Tongue (tissue), 2 donors: ENCODE measurements around the gene IRF6. TPM values are rescaled to one million over a fixed set of nuclear protein-coding genes. Genes with fewer than 3 reads are reported as not detected.

Experiments
- DNase-seq: peaks from one replicate; pipeline ENCODE4 v3.0.0-alpha.2; 2015
- total RNA-seq: library from RNA; depleted of rRNA; stranded (reverse); fragments of >200 nt; gene quantifications from one replicate; pipeline ENCODE4 v1.2.3, GENCODE V29; 2014

IRF6 gene
- 19.4 TPM for total RNA-seq

DNA sequence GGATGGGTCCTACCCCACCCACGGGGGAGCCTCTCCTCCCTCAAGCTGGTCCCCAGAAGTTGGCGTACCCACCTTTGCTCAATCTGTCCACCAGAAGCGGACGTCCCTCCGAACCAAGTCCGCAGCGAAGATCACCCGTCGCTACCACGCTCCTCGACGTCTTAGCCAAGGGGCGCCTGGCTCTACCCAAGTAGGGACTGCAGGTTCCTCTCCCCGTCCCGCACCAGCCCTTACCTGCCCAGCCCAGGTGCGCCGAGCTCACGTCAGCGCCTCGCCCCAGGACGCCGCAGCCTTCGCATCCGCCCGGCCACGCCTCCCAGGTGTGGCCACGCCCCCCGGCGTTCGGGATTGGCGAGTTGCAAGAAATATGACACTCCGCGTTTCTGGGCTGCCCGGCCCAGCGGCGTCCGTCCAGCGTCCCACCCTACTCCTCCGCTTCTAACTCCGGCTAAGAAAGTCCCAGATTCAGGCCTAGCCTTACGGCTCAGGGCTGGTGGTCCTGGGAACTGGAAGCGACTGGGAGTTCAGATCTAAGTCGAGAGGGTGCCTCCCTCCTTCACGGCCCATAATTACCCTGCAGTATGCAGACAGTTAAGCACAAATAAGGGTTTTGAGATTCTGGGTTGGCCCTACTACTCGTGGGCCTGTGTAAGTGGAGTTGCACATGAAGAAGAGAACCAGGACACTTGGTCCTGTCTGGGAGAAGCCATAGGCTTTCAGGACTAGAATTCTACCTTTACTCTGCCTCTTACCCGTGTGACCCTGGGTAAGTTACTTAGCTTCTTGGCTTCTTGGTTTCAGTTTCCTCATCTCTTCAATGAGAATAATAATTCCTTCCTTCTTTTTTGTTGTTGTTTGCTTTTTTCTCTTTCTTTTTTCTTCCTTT is at the start of gene IRF6:
Gene IRF6, minus strand, starts transcription at position 268 of the 886 bp plus-strand sequence. CDS start 4,729 bp downstream, outside the sequence.
- DNase-seq: peak; percentile 88

DNA sequence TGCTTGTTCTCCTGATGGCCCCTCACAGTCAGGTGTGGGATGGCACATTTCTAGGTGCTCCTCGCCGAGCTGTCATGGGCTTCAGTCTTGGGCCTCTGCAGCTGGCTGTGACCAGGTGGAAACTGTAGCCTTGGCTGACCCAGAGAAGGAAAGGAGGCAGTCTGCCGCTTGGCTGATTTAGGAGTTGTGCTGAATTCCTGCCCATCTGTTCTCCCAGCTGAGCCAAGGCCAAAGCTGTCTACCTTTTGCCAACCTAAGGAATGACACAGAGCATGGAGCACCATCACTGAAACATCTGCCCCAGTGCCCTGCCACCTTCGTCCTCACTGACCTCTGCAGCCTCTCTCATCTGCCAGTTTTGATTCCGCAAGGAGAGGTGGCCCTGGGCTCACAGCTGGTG is 49.7 kb upstream of the IRF6 start:
- DNase-seq: no peak

DNA sequence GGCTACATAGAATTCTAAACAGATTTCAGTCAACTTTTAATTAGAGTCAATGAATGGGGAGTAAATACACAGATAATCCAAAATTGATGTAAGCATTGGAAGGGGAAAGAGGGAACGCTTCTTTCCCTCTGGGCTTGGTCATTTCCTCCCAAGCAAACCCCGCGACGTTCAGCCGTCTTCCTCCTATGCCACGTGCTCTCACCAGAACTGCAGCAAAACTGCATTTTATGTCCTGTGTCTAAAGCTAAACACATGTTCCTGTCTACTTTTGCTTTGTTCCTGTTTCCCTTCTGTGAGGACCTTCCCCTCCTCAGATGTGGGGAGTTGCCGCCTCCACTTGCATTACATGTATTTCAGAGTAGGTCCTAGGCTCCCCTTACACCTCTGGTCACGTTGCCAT is 49.1 kb upstream of the IRF6 start:
- DNase-seq: no peak

DNA sequence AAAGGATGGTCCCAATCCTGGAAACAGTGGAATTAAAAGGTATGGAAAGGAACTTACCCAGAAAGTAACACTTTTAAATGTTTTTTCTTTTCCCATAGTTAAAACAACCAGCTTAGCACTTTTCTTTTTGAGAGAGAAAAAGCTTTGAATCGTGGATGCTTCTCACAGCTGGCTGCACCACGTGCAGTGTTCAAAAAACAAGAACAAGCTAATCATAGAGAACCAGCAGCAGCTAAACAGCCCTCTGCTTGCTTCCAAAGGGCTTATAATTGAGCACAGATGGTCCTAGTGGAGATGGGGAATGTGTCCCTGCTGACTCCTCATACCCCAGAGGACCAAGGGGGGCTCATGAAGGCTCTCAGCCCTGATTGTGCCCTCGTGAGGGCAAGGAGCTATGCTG is 48.3 kb upstream of the IRF6 start:
- DNase-seq: no peak

DNA sequence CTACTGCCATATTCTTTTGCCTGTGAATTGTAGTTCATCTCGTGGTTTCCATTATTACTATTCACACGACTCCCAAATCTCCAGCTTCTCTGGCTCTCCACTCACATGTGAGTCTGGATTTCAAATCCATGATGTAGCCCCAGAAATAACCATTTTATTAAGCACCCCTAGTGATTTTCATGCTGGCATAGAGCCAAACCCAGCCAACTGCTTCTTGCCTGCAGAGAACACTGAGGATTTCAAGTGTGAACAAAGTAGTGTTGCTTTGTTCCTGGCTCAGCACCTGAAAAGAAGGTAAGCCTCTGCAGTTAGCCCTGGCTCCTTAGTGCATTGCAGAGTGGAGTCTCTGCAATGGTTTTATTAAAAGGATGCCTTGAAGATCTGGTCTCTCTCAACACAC is 47.7 kb upstream of the IRF6 start:
- DNase-seq: no peak

DNA sequence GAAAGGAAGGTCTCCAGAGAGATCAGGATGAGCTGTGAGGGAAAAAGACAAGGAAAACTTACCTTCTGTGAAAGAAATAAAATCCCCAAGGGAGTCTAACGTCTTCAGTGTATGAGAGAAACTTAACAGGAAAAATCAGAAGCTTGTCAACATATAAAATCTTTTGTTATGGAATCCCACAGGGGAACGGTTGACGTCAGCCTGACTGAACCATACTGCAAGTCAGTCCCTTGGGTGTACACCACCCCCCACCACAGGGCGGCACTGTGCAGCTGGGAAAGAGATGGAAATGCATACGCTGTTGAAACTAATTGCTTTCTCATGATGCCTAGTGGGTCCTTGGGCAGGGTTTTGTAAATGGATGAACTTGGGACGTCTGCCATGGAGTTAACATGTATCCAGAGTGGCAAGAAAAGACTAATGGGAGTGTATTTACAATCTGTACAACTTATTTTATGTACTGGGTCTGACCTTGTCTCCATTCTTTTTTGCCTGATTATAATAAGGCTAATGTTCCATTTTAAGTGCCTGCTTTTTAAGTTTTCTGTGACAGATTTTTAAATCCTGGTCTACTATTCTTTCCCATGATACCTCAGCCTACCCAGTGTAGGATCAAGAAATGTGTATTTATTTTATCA is 44.5 kb upstream of the IRF6 start:
- peak; percentile 20 for DNase-seq

DNA sequence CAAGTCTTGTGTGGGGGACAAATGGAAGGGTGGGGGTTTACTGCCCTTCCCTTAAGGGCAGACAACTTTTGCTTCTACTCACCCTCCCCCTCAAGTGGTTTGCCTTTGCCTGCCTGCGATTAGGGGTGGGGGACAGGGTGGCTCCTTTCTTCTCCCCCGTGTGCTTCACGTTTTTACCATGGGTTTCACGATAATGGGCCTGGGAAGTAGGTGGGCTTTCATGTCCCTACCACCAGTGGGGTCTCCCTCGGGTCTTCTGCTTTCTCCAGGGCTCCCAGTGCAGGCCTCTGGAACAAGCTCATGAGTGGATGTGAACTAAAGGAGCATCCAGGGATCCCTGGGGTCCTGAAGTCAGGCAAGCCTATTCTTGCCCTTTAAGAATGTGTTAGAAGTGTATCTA is 43.4 kb upstream of the IRF6 start:
- DNase-seq: no peak

DNA sequence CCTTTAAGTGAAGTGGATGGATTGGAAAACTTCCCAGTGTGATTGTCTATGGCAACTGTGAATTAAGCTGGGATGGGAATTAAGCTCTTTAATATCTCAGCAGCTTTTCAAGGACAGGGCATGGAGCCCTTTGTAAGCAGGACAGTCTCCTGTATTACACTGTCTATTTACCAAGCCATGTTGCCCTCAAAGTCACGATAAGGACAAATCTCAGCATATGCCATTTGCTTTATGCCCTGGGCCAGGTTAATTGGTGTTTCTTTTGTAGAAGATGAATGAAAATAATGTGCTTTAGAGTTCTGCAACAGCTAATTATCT is 39.4 kb upstream of the IRF6 start:
- no peak for DNase-seq

DNA sequence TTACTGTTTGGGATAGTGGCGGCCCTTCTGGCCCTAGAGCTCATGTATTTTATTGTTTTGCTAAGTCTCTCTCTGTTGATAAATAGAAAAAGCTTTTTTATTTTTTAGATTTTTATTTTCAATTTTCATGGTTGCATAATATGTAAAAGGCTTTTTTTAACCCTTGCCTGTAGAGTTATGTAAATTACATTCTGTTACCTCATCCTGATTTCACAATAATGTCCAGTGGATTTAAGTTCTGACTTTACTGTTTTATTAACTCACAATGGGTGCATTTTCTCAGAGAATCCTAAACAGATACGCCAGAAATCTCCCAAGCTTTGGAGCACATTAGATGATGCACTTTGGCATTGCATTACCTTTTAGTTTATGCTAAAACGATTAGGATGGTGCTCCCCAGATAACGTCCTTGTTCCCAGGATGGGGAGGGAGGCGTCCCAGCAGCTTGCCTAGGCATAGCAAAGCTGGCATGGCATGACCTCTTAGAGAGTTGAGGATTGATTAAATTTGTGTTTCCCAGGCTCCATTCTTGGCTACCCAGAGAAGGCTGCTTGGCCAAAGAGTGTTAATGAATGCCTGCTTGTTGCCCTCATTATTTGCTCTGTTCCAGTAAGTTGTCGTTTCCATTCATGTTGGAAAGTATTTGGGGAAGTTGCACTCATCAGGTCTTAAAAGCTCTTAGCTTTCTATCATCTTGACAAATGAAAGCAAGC is 38.9 kb upstream of the IRF6 start:
- no peak for DNase-seq

DNA sequence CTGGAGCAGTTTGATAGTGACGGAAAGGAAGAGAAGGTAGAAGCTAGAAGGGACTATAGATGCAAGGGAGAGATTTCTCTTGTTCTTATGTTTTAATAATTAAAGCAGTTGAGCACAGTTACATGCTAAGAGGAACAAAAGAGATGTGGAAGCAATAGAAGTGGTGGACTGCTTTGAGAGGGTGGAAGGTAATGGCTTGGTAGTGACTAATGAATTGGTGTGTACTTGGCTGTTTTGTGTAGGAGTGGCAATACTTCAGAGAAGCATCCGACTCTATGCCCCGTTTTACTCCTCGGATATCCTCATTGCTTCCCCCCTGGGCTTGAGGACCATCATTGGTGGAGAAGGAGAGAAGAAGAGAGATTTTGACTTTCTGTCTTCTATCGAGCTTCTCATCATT is 34.7 kb upstream of the IRF6 start:
- DNase-seq: no peak

DNA sequence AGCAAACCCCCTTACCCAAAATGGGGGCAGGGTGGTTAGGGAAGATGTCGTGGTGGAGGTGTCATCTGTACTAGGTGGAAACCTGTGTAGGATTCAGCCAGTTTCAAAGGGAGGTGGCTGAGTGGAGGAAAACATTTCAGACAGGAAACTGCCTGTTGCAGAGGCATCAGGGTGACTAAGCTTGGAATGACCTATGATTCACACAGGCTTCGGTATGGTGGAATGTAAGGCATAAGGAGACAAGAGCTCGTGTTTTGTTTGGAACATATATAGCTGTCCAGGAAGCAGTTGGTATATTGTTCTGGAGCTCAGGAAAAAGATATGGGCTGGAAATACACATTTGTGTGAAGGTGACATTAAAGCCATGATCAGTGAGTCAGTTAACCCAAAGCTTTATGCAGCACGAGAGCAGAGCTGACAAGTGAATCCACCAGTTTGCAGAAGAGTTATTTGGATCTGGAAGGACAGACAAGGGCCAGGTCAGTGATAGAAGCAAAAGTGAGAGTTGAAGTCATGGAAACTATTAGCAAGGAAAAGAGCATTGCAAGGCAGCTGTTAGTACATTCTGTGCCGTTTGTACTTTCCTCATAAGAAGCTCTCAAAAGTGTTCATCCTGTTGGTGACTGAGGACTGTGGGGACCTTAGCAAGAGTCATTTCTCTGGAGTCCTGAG is 34.1 kb upstream of the IRF6 start:
- DNase-seq: no peak

DNA sequence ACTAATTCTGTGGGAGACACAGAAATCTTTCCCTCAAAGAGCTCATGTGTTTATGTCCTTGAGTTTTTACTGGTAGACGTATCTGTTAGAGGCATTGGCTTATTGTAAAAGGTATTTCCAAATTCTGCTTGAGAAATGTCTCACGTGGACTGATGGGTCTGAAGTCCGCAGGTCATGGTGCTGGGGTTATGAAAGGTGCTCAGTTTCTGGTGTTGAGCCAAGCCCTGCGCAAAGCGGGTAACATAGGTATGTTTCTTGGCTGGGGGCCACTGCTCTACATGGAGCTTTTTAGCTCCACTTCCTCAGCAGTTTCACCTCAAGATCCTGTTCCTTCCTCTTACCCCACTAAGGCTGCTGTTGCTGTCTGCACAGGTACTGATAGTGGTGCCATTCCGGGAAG is 32.6 kb upstream of the IRF6 start:
- DNase-seq: no peak

DNA sequence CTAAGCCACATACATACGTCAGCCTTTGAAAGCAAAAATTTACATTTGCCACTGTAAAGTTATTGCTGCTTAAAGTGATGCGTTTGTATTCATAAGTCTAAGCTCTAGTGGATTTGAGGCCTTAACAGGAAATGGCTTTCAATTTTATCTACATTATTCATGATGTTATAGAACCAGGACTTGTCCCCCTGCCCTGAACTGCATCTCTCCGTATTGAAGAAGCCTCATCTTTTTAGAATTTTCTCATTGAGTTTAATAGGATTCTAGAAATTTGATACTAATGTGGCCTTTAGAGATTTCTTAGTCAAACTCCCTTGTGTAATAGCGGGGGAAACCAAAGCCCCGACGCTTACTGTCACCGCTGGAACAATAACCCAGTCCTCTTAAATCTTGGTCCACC is 31.7 kb upstream of the IRF6 start:
- DNase-seq: no peak

DNA sequence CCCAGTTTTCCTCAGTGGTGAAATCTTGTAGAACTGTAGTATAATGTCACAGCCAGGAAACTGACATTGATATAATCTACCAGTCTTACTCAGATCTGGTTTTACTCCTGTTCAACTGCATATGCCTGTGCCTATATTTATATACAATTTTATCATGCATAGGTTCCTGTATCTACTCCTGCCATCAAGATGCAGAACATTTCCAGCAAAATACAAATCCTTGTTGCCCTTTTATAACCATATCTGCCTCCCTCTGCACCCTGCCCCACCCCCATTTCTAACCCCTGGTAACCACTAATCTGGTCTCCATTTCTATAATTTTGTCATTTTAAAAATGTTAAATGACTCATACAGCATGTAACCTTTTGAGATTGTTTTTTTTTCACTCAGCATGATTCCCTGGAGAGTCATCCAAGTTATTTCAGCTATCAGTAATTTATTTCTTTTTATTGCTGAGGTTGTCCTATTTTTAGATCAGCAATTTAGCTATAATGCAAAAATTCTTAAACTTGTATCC is 29.9 kb upstream of the IRF6 start:
- DNase-seq: no peak

DNA sequence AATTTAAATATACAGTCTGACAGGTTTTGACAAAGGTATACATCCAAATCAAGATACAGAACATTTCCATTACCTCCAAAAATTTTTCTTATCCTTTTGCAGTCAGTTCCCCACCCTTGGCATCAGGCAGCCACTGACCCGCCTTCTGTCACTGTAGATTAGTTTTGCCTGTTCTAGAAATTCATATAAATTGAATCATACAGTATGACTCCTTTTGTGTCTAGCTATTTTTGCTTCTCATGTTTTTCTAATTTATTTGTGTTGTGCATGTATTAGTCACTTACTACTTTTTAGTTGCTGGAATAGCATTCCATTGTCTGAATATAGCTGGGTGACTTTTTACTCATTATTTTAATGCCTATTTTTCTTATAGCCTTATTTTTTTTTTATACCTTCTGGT is 25.7 kb upstream of the IRF6 start:
- no peak for DNase-seq

DNA sequence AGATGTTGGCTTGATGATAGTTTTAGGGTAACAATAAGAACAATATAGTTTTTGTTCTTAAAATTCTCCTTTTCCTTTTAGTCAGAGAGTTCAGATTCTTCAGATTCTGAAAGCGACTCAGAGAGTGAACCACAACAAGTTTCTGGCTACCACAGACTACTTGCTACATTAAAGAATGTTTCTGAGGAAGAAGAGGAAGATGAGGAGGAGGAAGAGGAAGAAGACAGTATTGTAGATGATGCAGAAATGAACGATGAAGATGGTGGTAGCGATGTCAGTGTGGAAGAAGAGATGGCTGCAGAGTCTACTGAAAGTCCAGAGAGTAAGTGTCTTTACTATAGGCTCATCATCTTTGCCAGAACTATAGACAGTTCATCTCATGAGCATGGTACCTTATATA is 24.8 kb upstream of the IRF6 start:
- DNase-seq: no peak

DNA sequence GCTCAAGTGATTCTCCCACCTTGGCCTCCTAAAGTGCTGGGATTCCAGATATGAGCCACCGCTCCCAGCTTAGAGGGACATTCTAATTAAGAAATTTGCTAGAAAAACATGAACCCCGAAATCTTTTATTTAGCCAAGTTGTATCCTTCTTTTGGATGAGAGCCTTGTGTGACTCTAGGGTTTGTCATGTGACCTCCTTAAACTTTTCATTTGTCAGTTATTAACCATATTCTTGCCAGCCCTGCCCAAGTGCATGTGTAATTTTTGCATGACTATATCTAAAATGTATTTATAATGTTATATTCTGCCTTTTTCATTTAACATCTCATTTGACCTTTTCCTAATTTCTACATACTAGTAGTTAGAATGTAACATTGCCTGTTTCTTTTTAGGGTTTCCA is 23.8 kb upstream of the IRF6 start:
- no peak for DNase-seq

DNA sequence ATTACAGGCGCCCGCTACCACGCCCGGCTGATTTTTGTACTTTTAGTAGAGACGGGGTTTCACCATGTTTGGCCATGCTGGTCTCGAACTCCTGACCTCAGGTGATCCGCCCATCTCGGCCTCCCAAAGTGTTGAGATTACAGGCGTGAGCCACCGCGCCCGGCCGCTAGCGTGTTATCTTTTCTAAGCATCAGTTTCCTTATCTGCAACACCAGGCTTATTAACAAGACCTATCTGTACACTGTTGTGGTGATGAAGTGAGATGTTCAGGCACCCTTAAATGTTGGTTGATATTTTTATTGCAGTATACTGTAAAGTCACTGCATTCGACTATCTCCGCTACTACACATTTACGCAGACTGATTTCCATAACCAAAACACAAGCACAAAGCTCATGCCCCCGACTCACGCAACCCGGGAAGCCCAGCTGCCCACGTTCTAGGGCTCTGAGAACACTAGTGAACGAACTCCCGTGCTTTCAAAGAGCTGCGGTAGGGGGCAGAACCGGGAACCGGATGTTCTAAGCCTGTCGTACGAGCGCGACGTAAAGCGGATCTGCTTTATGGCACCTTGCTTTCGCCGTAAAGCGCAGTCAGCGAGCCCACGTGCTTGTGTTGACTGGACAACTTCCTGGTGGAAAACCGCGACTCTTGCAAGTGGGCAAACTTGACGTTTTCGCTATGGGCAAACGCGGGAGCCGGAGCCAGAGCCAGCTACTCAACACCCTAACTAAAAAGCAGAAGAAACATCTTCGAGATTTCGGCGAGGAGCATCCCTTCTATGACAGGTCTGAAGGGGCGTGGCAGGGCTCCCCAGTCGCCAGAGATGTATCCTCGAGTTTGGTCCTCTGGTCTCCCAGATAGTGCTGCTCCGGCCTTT is 21.7 kb upstream of the IRF6 start, which contains the start of gene UTP25:
Gene UTP25, plus strand, starts transcription at position 589 of the 879 bp plus-strand sequence. Its CDS starts 92 bp downstream, at position 681.
- peak; percentile 98 for DNase-seq

DNA sequence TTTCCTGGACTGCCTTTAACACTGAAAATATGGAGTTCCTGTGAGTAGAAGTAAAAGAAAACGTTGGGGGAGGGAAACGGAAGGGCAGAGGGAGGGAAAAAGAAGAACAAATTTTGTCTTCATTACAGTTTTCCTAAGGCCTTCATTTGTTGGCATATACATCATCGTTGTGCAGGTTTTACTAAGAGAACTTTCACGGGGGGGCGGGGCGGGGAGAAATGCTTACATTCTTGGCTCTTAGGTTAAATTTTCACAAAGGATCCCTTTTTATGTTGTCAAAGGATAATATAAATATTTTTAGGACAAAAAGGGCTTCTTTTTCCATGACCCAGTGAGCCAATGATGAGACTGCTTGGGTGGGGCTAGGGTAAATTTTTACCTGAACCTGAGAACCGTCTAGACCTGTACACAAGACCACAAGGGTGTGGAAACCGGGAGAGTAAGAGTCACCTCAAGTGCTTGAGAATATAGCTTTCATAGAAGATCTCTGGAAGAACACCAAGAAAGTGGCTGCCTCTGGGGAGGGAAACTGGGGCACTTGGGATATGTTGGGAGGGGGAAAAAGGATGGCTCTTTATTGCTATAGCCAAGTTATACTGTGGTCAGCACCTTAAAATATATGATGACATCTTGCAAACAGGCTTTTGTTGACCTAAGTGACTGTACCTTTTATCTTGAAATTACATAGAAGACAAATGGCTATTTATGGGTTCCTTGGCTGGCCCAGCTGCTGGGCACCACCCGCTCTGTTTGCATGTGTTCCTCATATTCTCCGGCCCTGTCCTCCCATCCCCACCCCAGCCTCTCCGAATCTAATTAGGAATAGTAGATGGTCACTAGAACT is 19.9 kb upstream of the IRF6 start:
- peak; percentile 42 for DNase-seq
